DMS53 treated with DMSO at 0.1 percent for 48 hours (cell line): ENCODE data around the gene ZNF175.

Experiments used
- DNase-seq: peaks from one replicate; lab custom pipeline; 2025; ENCODE audit not compliant: unreplicated experiment; lab: John Stamatoyannopoulos, UW

Gene ZNF175

GRCh38 chr19:51570962-51571575, at the start of gene ZNF175:
Gene ZNF175, plus strand, starts transcription at chr19:51571283. Its CDS starts 2,047 bp downstream, at chr19:51573330.
- DNase-seq = no peak

- no peak for DNase-seq
These were observed 49.7 kb upstream of the ZNF175 start for GRCh38 chr19:51521357-51521756.

- no peak for DNase-seq
These were observed 49.3 kb upstream of the ZNF175 start for GRCh38 chr19:51521781-51522180.

GRCh38 chr19:51524666-51525264, 46.3 kb upstream of the ZNF175 start:
- DNase-seq = no peak

GRCh38 chr19:51525651-51526050, 45.4 kb upstream of the ZNF175 start:
- DNase-seq = no peak

GRCh38 chr19:51529301-51529700, 41.8 kb upstream of the ZNF175 start:
- DNase-seq = no peak

- DNase-seq = no peak
These were observed 40.5 kb upstream of the ZNF175 start for GRCh38 chr19:51530616-51531015.

- no peak for DNase-seq
These were observed 39.5 kb upstream of the ZNF175 start, which contains the start of gene SIGLEC6 for GRCh38 chr19:51531349-51532315. Gene SIGLEC6, minus strand, starts transcription at chr19:51531670. Its CDS starts 22 bp downstream, at chr19:51531648.

- DNase-seq = no peak
These were observed 35.5 kb upstream of the ZNF175 start for GRCh38 chr19:51535535-51535934.

GRCh38 chr19:51539821-51540366, 31.2 kb upstream of the ZNF175 start:
- DNase-seq = no peak

- DNase-seq = no peak
These were observed 29.4 kb upstream of the ZNF175 start for GRCh38 chr19:51541458-51542357.

GRCh38 chr19:51542699-51543098, 28.4 kb upstream of the ZNF175 start:
- no peak for DNase-seq

GRCh38 chr19:51544038-51544437, 27.0 kb upstream of the ZNF175 start:
- no peak for DNase-seq

GRCh38 chr19:51546107-51546649, 24.9 kb upstream of the ZNF175 start:
- no peak for DNase-seq

- no peak for DNase-seq
These were observed 24.3 kb upstream of the ZNF175 start for GRCh38 chr19:51546650-51547396.

- no peak for DNase-seq
These were observed 23.5 kb upstream of the ZNF175 start for GRCh38 chr19:51547397-51548212.

- DNase-seq = no peak
These were observed 22.9 kb upstream of the ZNF175 start for GRCh38 chr19:51548213-51548651.

- DNase-seq = no peak
These were observed 22.2 kb upstream of the ZNF175 start for GRCh38 chr19:51548891-51549305.
